GM12878 (cell line): ENCODE data around the gene TAB2. TPM values are rescaled to one million over a fixed set of nuclear protein-coding genes. Genes with fewer than 3 reads are reported as not detected.

Source experiments
- ATAC-seq: fragments of 200-7000 bp; cut with Tn5 transposase; 3 replicates; pipeline ENCODE4 v1.9.1; 2020; ENCODE audit warnings: mild to moderate bottlenecking, moderate library complexity
- BruUV-seq: library from RNA; stranded (reverse); fragments of 400-500 nt; replicated peaks from 2 replicates; lab custom pipeline; 2021; lab: Mats Ljungman, UMichigan
- CTCF ChIA-PET: fragments of 300-600 bp; sonication (Branson Sonifier 250); formaldehyde crosslinking; extraction: SDS; loops from one replicate; lab custom pipeline; 2021; ENCODE audit warnings: inconsistent platforms; lab: Yijun Ruan, JAX
- POLR2A ChIA-PET: fragments of 350-600 bp; formaldehyde crosslinking; extraction: SDS; loops from one replicate; lab custom pipeline; 2021; ENCODE audit warnings: inconsistent platforms; lab: Charles Lee
- RAD21 ChIA-PET: fragments of 300-600 bp; sonication (Branson Sonifier 250); formaldehyde crosslinking; loops from one replicate; lab custom pipeline; 2023; ENCODE audit warnings: antibody characterized with exemption; ENCODE audit not compliant: unreplicated experiment; lab: Charles Lee
- SMC1A ChIA-PET: fragments of 300-600 bp; sonication (Branson Sonifier 250); formaldehyde crosslinking; loops from one replicate; lab custom pipeline; 2023; ENCODE audit not compliant: unreplicated experiment, uncharacterized antibody; lab: Charles Lee
- DNase-seq: peaks from one replicate; pipeline ENCODE4 v3.0.0-alpha.2; 2011; ENCODE audit warnings: low read depth, low spot score
- FAIRE-seq: peaks from 3 replicates; lab custom pipeline; 2011; peaks lifted over from hg19 to GRCh38; lab: Jason Lieb, UNC
- H2AFZ ChIP-seq: 2 replicates; pipeline ENCODE4 v1.6.0; 2011; ENCODE audit warnings: low read depth, low read length, control low read depth; ENCODE audit not compliant: control insufficient read depth
- H3K27ac ChIP-seq: 2 replicates; pipeline ENCODE4 v1.5.1; 2011; ENCODE audit warnings: control low read depth; ENCODE audit not compliant: control insufficient read depth, insufficient read depth
- H3K27me3 ChIP-seq, 2 experiments: replicated peaks in 1 of 2; 2 replicates each; pipeline versions ENCODE4 v1.6.0 to v1.6.1; 2011; ENCODE audit warnings: low read length in 1 of 2; ENCODE audit not compliant: control insufficient read depth in 2 of 2, insufficient read depth in 2 of 2
- H3K36me3 ChIP-seq, 2 experiments: 2 replicates each; pipeline ENCODE4 v1.5.1; 2011; ENCODE audit warnings: low read length in 1 of 2; ENCODE audit not compliant: control insufficient read depth in 2 of 2, insufficient read depth in 2 of 2
- H3K4me1 ChIP-seq: 2 replicates; pipeline ENCODE4 v1.6.1; 2011; ENCODE audit warnings: mild to moderate bottlenecking, low read length, moderate library complexity, mixed read lengths; ENCODE audit not compliant: control insufficient read depth, insufficient read depth
- H3K4me2 ChIP-seq: 2 replicates; pipeline ENCODE4 v1.6.0; 2011; ENCODE audit warnings: control low read depth; ENCODE audit not compliant: control insufficient read depth, insufficient read depth
- H3K4me3 ChIP-seq: fragments of 200-600 bp; sonication (generic); 2 replicates; pipeline ENCODE4 v1.5.1; 2016
- H3K79me2 ChIP-seq: 2 replicates; pipeline ENCODE4 v1.6.0; 2011; ENCODE audit warnings: low read length; ENCODE audit not compliant: control insufficient read depth, insufficient read depth
- H3K9ac ChIP-seq: 2 replicates; pipeline ENCODE4 v1.8.0; 2011; ENCODE audit warnings: low read length, control low read depth, mixed read lengths; ENCODE audit not compliant: control insufficient read depth, insufficient read depth
- H3K9me3 ChIP-seq: replicated peaks from 3 replicates; pipeline ENCODE4 v1.5.1; 2011; ENCODE audit warnings: mild to moderate bottlenecking, low read length; ENCODE audit not compliant: control insufficient read depth, insufficient read depth
- H4K20me1 ChIP-seq: 2 replicates; pipeline ENCODE4 v1.6.0; 2011; ENCODE audit not compliant: control insufficient read depth, insufficient read depth
- NFIC ChIP-seq: IDR thresholded peaks from 2 replicates; pipeline ENCODE4 v1.6.1; 2012; ENCODE audit warnings: low read depth, mild to moderate bottlenecking, inconsistent platforms, low read length, moderate library complexity
- WGBS: methylation state at CpG from one replicate; pipeline ENCODE4 v1.1.6; 2016; ENCODE audit warnings: low lambda C conversion rate; ENCODE audit not compliant: insufficient replicate concordance, insufficient coverage; ENCODE audit errors: missing lambda C conversion rate; 5-methylcytosine and 5-hydroxymethylcytosine counted together
- in situ Hi-C: fragments of 300-500 bp; cut with MboI; formaldehyde crosslinking; loops from 9 replicates; pipeline ENCODE4 v1.14.3; 2018; ENCODE audit warnings: mixed read lengths
- intact Hi-C: fragments of 100-400 bp; cut with micrococcal nuclease; formaldehyde crosslinking; loops from one replicate; pipeline ENCODE4 v1.14.2; 2022; ENCODE audit not compliant: unreplicated experiment
- polyA plus RNA-seq, 11 experiments: library from polyadenylated mRNA; depleted of rRNA in 4 of 11; unstranded in 6 of 11; stranded (reverse) in 5 of 11; fragments of >200 nt; fragmentation: Nextera tagmentation in 4 of 11; fragmentation: Illumina TruSeq in 1 of 11; extraction: Ambion mirVana in 4 of 11; extraction: Trizol in 1 of 11; gene quantifications; 1 replicate in 1 of 11; 2 replicates in 10 of 11; pipeline versions ENCODE4 v1.2.1 to v1.2.3, GENCODE V29; 2011 to 2016; ENCODE audit warnings: inconsistent platforms in 2 of 11, missing spikeins in 2 of 11, low read depth in 1 of 11
- total RNA-seq, 4 experiments: library from RNA; depleted of rRNA in 3 of 4; stranded (reverse); fragments of >200 nt in 3 of 4; fragmentation: Illumina TruSeq in 1 of 4; extraction: Trizol in 1 of 4; gene quantifications; 2 replicates each; pipeline versions ENCODE4 v1.2.1 to v1.2.3, GENCODE V29; 2013 to 2021
- TF ChIP-seq, protein P1 (sequence below): fragments of 450-650 bp; IDR thresholded peaks from 2 replicates; pipeline ENCODE4 v1.6.1; 2016; ENCODE audit warnings: mild to moderate bottlenecking, moderate library complexity, borderline replicate concordance

Gene TAB2
- total and polyA plus RNA-seq, 10 of the 15 experiments (the other 5 are each of a cell fraction or from before 2014, with no cell fraction given), result 8.9 to 66.3 (median 23.0) TPM

DNA sequence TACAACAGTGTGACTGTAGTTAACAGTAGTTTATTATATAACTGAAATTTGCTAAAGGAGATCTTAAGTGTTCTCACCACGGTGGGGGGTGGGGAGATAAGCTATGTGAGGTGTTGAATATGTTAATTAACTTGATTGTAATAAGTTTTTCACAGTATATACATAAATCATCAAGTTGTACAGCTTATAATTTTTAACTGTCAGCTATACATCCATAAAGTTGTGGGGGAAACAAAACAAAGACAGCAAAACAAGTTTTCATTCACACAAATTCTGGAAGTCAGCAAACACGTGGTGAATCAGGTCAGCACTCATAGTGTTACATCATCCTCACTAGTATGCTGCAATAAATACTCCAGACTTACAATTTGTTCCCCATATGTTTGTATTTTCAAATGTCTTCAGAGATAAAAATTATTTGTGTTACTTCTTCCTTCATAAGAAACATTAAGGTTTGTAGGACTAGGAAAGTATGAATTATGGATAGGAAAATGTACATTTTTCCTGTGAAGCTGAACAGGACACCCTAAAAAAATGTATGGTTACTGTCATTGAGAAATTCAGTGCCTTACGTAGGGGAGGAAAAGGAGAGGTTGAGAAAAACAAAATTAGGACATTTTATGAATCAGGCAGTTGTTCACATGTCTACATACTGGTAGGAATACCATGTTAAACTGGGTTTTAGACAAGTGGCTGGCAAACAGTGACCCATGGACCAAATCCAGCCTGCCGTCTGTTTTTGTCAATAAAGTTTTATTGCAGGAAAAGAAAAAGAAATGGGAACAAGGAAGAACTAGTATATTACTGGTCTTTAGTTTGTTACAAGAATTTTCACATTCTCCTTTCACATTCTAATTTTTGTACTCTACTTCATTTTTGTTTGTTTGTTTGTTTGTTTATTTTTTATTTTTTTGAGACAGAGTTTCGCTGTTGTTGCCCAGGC is 88.6 kb downstream of the TAB2 start:
- Histone ChIP-seq H3K27me3 (no peaks in the 10 kb centered on the region), H3K4me3 (no peak overlapping the region), H3K27ac (no peak overlapping the region), H3K4me1 (no peaks in the 10 kb centered on the region), H2AFZ (no peak overlapping the region)
- BruUV-seq, result no TSS peak
- no peak for TF ChIP-seq NFIC
- TF ChIP-seq, protein P1, sequence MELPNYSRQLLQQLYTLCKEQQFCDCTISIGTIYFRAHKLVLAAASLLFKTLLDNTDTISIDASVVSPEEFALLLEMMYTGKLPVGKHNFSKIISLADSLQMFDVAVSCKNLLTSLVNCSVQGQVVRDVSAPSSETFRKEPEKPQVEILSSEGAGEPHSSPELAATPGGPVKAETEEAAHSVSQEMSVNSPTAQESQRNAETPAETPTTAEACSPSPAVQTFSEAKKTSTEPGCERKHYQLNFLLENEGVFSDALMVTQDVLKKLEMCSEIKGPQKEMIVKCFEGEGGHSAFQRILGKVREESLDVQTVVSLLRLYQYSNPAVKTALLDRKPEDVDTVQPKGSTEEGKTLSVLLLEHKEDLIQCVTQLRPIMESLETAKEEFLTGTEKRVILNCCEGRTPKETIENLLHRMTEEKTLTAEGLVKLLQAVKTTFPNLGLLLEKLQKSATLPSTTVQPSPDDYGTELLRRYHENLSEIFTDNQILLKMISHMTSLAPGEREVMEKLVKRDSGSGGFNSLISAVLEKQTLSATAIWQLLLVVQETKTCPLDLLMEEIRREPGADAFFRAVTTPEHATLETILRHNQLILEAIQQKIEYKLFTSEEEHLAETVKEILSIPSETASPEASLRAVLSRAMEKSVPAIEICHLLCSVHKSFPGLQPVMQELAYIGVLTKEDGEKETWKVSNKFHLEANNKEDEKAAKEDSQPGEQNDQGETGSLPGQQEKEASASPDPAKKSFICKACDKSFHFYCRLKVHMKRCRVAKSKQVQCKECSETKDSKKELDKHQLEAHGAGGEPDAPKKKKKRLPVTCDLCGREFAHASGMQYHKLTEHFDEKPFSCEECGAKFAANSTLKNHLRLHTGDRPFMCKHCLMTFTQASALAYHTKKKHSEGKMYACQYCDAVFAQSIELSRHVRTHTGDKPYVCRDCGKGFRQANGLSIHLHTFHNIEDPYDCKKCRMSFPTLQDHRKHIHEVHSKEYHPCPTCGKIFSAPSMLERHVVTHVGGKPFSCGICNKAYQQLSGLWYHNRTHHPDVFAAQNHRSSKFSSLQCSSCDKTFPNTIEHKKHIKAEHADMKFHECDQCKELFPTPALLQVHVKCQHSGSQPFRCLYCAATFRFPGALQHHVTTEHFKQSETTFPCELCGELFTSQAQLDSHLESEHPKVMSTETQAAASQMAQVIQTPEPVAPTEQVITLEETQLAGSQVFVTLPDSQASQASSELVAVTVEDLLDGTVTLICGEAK, result peak; percentile 80
- TF ChIP-seq, all 136 proteins: peak for 1
- no peak overlapping the region for H3K9ac ChIP-seq
- intact Hi-C loops, result no loop called here
- no peaks in the 10 kb centered on the region for H3K79me2 ChIP-seq
- FAIRE-seq (no peak), DNase-seq (no peak), ATAC-seq (no peak)
- peaks cover 3 to 21% of the 10 kb centered on the region in 2 experiments for H3K36me3 ChIP-seq
- ChIA-PET POLR2A (no interaction called here), RAD21 (interaction anchor here (0.7 to 1.0 kb wide), 2 partner anchors 26 to 340 kb away, joined by 3 to 4 read pairs; no protein-coding TSS in a partner anchor), CTCF (interaction anchor here (0.9 to 1.1 kb wide), 2 partner anchors 17 to 218 kb away, joined by 3 read pairs; no protein-coding TSS in a partner anchor), SMC1A (interaction anchor here (0.7 to 2.4 kb wide), 6 partner anchors 9 to 216 kb away, joined by 3 to 15 read pairs (median 3); no protein-coding TSS in a partner anchor)
- WGBS, result 77% methylated on average over 5 of the region's 5 CpGs
- in situ Hi-C loops, result no loop called here
- no peaks in the 10 kb centered on the region for H4K20me1 ChIP-seq
- no peaks in the 10 kb centered on the region for H3K9me3 ChIP-seq
- no peak overlapping the region for H3K4me2 ChIP-seq
